Inflammatory macrophage treated with lipopolysaccharide for 1 hour (primary cell): ENCODE measurements around the gene POMC.
A peak's percentile ranks its signal among the peaks of the same experiment; 100 is the strongest.

ENCODE experiments used
- DNase-seq, 2 donors: peaks; one replicate each; pipeline ENCODE4 v3.0.0-alpha.2; 2020 to 2022

POMC gene

GRCh38 chr2:25131567-25132298 is 36.6 kb downstream of the POMC start:
- no peak for DNase-seq

GRCh38 chr2:25131253-25131566 is 37.2 kb downstream of the POMC start:
- DNase-seq = no peak

GRCh38 chr2:25129901-25130520 is 38.4 kb downstream of the POMC start:
- DNase-seq = no peak

- no peak for DNase-seq
Observed at GRCh38 chr2:25127646-25128045, 40.7 kb downstream of the POMC start.

GRCh38 chr2:25127071-25127470 is 41.3 kb downstream of the POMC start:
- peak; percentile 14 to 61 for DNase-seq

GRCh38 chr2:25125976-25126375 is 42.4 kb downstream of the POMC start:
- DNase-seq = peak; percentile 39 to 52

GRCh38 chr2:25125189-25125588 is 43.2 kb downstream of the POMC start:
- no peak for DNase-seq

- peak; percentile 47 to 82 for DNase-seq
Observed at GRCh38 chr2:25123682-25124081, 44.7 kb downstream of the POMC start.

GRCh38 chr2:25122367-25122766 is 46.0 kb downstream of the POMC start:
- DNase-seq = no peak

GRCh38 chr2:25119263-25119662 is 49.1 kb downstream of the POMC start:
- DNase-seq = no peak

GRCh38 chr2:25116956-25117355 is 51.4 kb downstream of the POMC start:
- no peak for DNase-seq

GRCh38 chr2:25115902-25116301 is 52.5 kb downstream of the POMC start:
- no peak for DNase-seq

- DNase-seq = no peak
Observed at GRCh38 chr2:25115249-25115883, 53.0 kb downstream of the POMC start.

GRCh38 chr2:25112113-25112512 is 56.3 kb downstream of the POMC start:
- DNase-seq = no peak
